HG03565 (cell line): ENCODE data around the gene PHYH.
"Not testable (repeated sequence)": the region's sequence is repeated elsewhere in the genome, so short reads cannot be mapped to it uniquely, and the experiment has no call there.

ENCODE experiments used
- ATAC-seq: cut with Tn5 transposase; IDR thresholded peaks from one replicate; pipeline ENCODE4 v1.9.1; 2021; ENCODE audit warnings: mild to moderate bottlenecking, moderate library complexity; ENCODE audit not compliant: unreplicated experiment

PHYH gene

GRCh38 chr10:13276146-13276545 lies 23.7 kb downstream of the PHYH start:
- ATAC-seq, result not testable (repeated sequence)

GRCh38 chr10:13272164-13272571 lies 27.7 kb downstream of the PHYH start:
- ATAC-seq, result no peak

GRCh38 chr10:13271552-13272163 lies 28.2 kb downstream of the PHYH start:
- ATAC-seq, result no peak

- no peak for ATAC-seq
Observed at GRCh38 chr10:13270877-13271551, 28.9 kb downstream of the PHYH start.

GRCh38 chr10:13268841-13269240 lies 31.0 kb downstream of the PHYH start:
- ATAC-seq, result no peak

GRCh38 chr10:13268310-13268709 lies 31.6 kb downstream of the PHYH start:
- no peak for ATAC-seq

- ATAC-seq, result no peak
Observed at GRCh38 chr10:13263591-13263990, 36.3 kb downstream of the PHYH start.

- no peak for ATAC-seq
Observed at GRCh38 chr10:13262433-13262832, 37.4 kb downstream of the PHYH start.

- ATAC-seq, result no peak
Observed at GRCh38 chr10:13257621-13258140, 42.2 kb downstream of the PHYH start.

- no peak for ATAC-seq
Observed at GRCh38 chr10:13256627-13257026, 43.2 kb downstream of the PHYH start.

- ATAC-seq, result no peak
Observed at GRCh38 chr10:13253726-13254125, 46.1 kb downstream of the PHYH start.

- ATAC-seq, result no peak
Observed at GRCh38 chr10:13247784-13248183, 52.1 kb downstream of the PHYH start.

- no peak for ATAC-seq
Observed at GRCh38 chr10:13247246-13247645, 52.6 kb downstream of the PHYH start.

GRCh38 chr10:13242260-13242659 lies 57.6 kb downstream of the PHYH start:
- ATAC-seq, result not testable (repeated sequence)

- no peak for ATAC-seq
Observed at GRCh38 chr10:13241613-13242012, 58.3 kb downstream of the PHYH start.

GRCh38 chr10:13239923-13240322 lies 59.9 kb downstream of the PHYH start:
- ATAC-seq, result no peak

GRCh38 chr10:13238271-13239077 lies 61.4 kb downstream of the PHYH start:
- ATAC-seq, result no peak

- ATAC-seq, result no peak
Observed at GRCh38 chr10:13236638-13237037, 63.2 kb downstream of the PHYH start.

- ATAC-seq, result not testable (repeated sequence)
Observed at GRCh38 chr10:13234736-13235135, 65.1 kb downstream of the PHYH start.

- no peak for ATAC-seq
Observed at GRCh38 chr10:13234172-13234571, 65.7 kb downstream of the PHYH start, which contains the start of gene UCMA. Gene UCMA (minus strand): TSS chr10:13234374. CDS start chr10:13234258, 116 bp downstream.

- no peak for ATAC-seq
Observed at GRCh38 chr10:13233358-13233757, 66.5 kb downstream of the PHYH start.

- ATAC-seq, result no peak
Observed at GRCh38 chr10:13231808-13232207, 68.1 kb downstream of the PHYH start.
